NT2/D1 (cell line): ENCODE data around the gene CIROP.

ENCODE experiments used
- DNase-seq: peaks from one replicate; pipeline ENCODE4 v3.0.0-alpha.2; 2011; ENCODE audit warnings: low read depth, low spot score
- H3K27me3 ChIP-seq: 2 replicates; pipeline ENCODE4 v1.6.0; 2011; ENCODE audit warnings: mild to moderate bottlenecking; ENCODE audit not compliant: insufficient read length, insufficient read depth
- H3K36me3 ChIP-seq: 2 replicates; pipeline ENCODE4 v1.6.1; 2011; ENCODE audit warnings: mild to moderate bottlenecking, low read length, mixed read lengths; ENCODE audit not compliant: insufficient read depth, insufficient read length
- H3K4me1 ChIP-seq: 2 replicates; pipeline ENCODE4 v1.5.1; 2011; ENCODE audit not compliant: insufficient read depth, insufficient read length
- H3K4me3 ChIP-seq: 2 replicates; pipeline ENCODE4 v1.5.1; 2011; ENCODE audit warnings: low read depth; ENCODE audit not compliant: insufficient read length
- H3K9ac ChIP-seq: 2 replicates; pipeline ENCODE4 v1.6.0; 2011; ENCODE audit warnings: low read depth; ENCODE audit not compliant: insufficient read length
- H3K9me3 ChIP-seq: 2 replicates; pipeline ENCODE4 v1.5.1; 2011; ENCODE audit warnings: mild to moderate bottlenecking, low read length; ENCODE audit not compliant: insufficient read depth
- SUZ12 ChIP-seq: IDR thresholded peaks from 2 replicates; pipeline ENCODE4 v1.6.1; 2011; ENCODE audit not compliant: insufficient read length, insufficient read depth; ENCODE audit errors: extremely low read depth
- YY1 ChIP-seq: IDR thresholded peaks from 2 replicates; pipeline ENCODE4 v1.6.1; 2011; ENCODE audit not compliant: insufficient read length, insufficient read depth
- ZNF274 ChIP-seq: IDR thresholded peaks from 2 replicates; pipeline ENCODE4 v1.6.1; 2011; ENCODE audit warnings: mild to moderate bottlenecking, low read depth, low read length

The CIROP gene

GRCh38 chr14:23124337-23124954 is 19.7 kb upstream of the CIROP start:
- no peak overlapping the region for H3K9ac ChIP-seq
- H3K27me3 ChIP-seq = no peaks in the 10 kb centered on the region

GRCh38 chr14:23123419-23123818 is 18.6 kb upstream of the CIROP start:
- Histone ChIP-seq H3K4me1 (peaks cover 16% of the 10 kb centered on the region), H3K4me3 (no peak overlapping the region), H3K9me3 (no peaks in the 10 kb centered on the region), H3K36me3 (peaks cover 4% of the 10 kb centered on the region), H3K9ac (no peak overlapping the region), H3K27me3 (no peaks in the 10 kb centered on the region)
- TF ChIP-seq SUZ12 = no peak
- TF ChIP-seq YY1 = no peak
- no peak for TF ChIP-seq ZNF274
- no peak for DNase-seq

More at GRCh38 chr14:23124337-23124954, 19.7 kb upstream of the CIROP start:
- DNase-seq = no peak
- Histone ChIP-seq H3K9me3 (no peaks in the 10 kb centered on the region), H3K4me1 (peaks cover 13% of the 10 kb centered on the region), H3K36me3 (peaks cover 7% of the 10 kb centered on the region), H3K4me3 (no peak overlapping the region)
- TF ChIP-seq SUZ12 = no peak

DNA sequence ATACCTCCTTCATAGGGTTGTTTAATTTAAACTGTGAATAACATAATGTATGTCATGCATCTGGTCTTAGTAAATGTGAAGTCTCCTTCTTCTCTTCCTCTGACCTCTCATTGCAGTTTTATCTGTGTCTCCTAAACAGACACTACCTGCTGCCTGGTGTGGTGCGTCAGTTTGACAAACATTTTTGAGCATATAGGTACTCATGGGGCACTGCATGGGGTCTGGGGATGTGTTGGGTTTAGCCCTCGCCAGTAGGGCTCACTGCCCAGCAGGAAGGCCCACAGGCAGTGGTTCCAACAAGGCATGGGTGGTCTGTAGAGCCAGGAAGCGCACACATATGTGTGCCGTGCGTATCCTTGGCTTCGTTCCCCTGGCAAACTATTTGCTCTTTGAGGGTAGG is 17.3 kb upstream of the CIROP start:
- Histone ChIP-seq H3K9ac (no peak overlapping the region), H3K9me3 (no peaks in the 10 kb centered on the region), H3K4me1 (peaks cover 19% of the 10 kb centered on the region), H3K36me3 (no peaks in the 10 kb centered on the region), H3K27me3 (no peaks in the 10 kb centered on the region), H3K4me3 (no peak overlapping the region)
- DNase-seq = no peak
- TF ChIP-seq ZNF274 = no peak
- TF ChIP-seq YY1 = no peak
- TF ChIP-seq SUZ12 = no peak

DNA sequence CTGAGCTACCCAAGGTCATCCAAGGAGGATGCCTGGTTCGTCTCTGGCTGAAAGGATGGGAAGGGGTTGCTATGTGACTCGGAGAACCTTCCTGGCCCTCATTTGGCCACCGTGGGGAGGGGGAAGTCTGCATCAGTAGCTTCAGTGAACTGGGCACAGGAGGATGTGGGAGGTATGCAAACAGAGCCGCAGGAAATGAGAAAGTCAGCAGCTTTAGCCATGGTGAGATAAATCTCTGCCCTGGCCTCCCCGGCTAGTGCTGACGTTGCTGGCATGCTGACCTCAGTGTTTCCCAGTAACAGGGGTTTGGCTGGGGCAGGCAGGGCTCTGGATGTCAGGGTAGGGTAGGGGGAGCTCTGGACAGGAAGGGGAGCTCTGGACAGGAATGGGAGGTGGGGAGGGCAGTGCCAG is 16.6 kb upstream of the CIROP start:
- H3K27me3 ChIP-seq = no peaks in the 10 kb centered on the region
- no peaks in the 10 kb centered on the region for H3K9me3 ChIP-seq
- no peak overlapping the region for H3K4me3 ChIP-seq
- H3K4me1 ChIP-seq = peaks cover 20% of the 10 kb centered on the region
- no peak overlapping the region for H3K9ac ChIP-seq
- DNase-seq = no peak
- H3K36me3 ChIP-seq = no peaks in the 10 kb centered on the region
- TF ChIP-seq ZNF274 (no peak), YY1 (no peak), SUZ12 (no peak)

GRCh38 chr14:23120541-23121251 is 15.9 kb upstream of the CIROP start:
- Histone ChIP-seq H3K9me3 (no peaks in the 10 kb centered on the region), H3K4me3 (no peak overlapping the region), H3K36me3 (no peaks in the 10 kb centered on the region), H3K9ac (no peak overlapping the region), H3K4me1 (peaks cover 20% of the 10 kb centered on the region), H3K27me3 (no peaks in the 10 kb centered on the region)
- TF ChIP-seq SUZ12 = no peak
- peak; percentile 73 for DNase-seq

GRCh38 chr14:23119363-23120327 is 14.9 kb upstream of the CIROP start:
- TF ChIP-seq SUZ12 (no peak), YY1 (no peak), ZNF274 (no peak)
- H3K4me1 ChIP-seq = peaks cover 20% of the 10 kb centered on the region
- no peak for DNase-seq
- H3K36me3 ChIP-seq = no peaks in the 10 kb centered on the region
- no peak overlapping the region for H3K4me3 ChIP-seq
- no peaks in the 10 kb centered on the region for H3K27me3 ChIP-seq
- no peak overlapping the region for H3K9ac ChIP-seq
- no peaks in the 10 kb centered on the region for H3K9me3 ChIP-seq

GRCh38 chr14:23118506-23119362 is 13.9 kb upstream of the CIROP start, which contains the start of gene CEBPE:
Gene CEBPE (minus strand): TSS chr14:23119255. CDS start chr14:23119091, 164 bp downstream.
- no peaks in the 10 kb centered on the region for H3K36me3 ChIP-seq
- TF ChIP-seq ZNF274 (no peak), YY1 (no peak), SUZ12 (no peak)
- no peak for DNase-seq
- no peak within 1 kb of the TSS for H3K9ac ChIP-seq
- H3K4me3 ChIP-seq = no peak within 1 kb of the TSS
- H3K9me3 ChIP-seq = no peaks in the 10 kb centered on the region
- H3K4me1 ChIP-seq = peaks cover 20% of the 10 kb centered on the region
- no peaks in the 10 kb centered on the region for H3K27me3 ChIP-seq
